ENCODE data around the gene NOVA2. TPM values are rescaled to one million over a fixed set of nuclear protein-coding genes. Genes with fewer than 3 reads are reported as not detected.

The NOVA2 gene
- total RNA-seq, 5 donors from 2014 or later (not counting 1 experiment from before 2014, with no cell fraction given): 0.03 TPM; not detected in 4

- Mint-ChIP-seq H3K9me3 (no peaks in the 10 kb centered on the region), H3K4me3 (no peak within 1 kb of the TSS), H3K36me3 (no peaks in the 10 kb centered on the region), H3K27ac (peak within 1 kb of the TSS in 1 of 2 donors; percentile 34), H3K27me3 (peaks cover 35 to 37% of the 10 kb centered on the region in 2 donors), H3K4me1 (no peaks in the 10 kb centered on the region)
- H3K27ac ChIP-seq (ENCODE audit: low read length): no peak within 1 kb of the TSS
- ChIA-PET POLR2A (no interaction called here), CTCF (no interaction called here)
- no peak for DNase-seq
- ATAC-seq (replicated peaks in 1 of 4): no peak
- no peaks in the 10 kb centered on the region for H3K4me1 ChIP-seq (ENCODE audit: control insufficient read depth in 1 of 2, extremely low read depth in 1 of 2, insufficient read depth in 2 of 2, low read length in 2 of 2)
- H3K27me3 ChIP-seq (replicated peaks in 1 of 2; ENCODE audit: control insufficient read depth in 2 of 2, extremely low read depth in 1 of 2, insufficient read depth in 2 of 2, low read length in 1 of 2): peaks cover 5 to 62% of the 10 kb centered on the region in 2 experiments
- H3K36me3 ChIP-seq (ENCODE audit: control insufficient read depth in 2 of 2, extremely low read depth in 1 of 2, insufficient read depth in 1 of 2, low read length in 1 of 2): no peaks in the 10 kb centered on the region
- 63% methylated on average over 38 of the region's 44 CpGs for WGBS (ENCODE audit: insufficient coverage)
- H3K9me3 ChIP-seq: no peaks in the 10 kb centered on the region
- no peak within 1 kb of the TSS for H3K4me3 ChIP-seq (ENCODE audit: control insufficient read depth in 1 of 2, extremely low read depth in 1 of 2, low read length in 1 of 2)
These were observed 59.5 kb downstream of the NOVA2 start, which contains the start of gene NANOS2 for GRCh38 chr19:45913874-45914830. Gene NANOS2 (minus strand): TSS chr19:45914778. CDS start chr19:45914693, 85 bp downstream.

- Mint-ChIP-seq H3K4me3 (no peak overlapping the region), H3K27me3 (peaks cover 29 to 41% of the 10 kb centered on the region in 2 donors), H3K27ac (no peak overlapping the region), H3K9me3 (no peaks in the 10 kb centered on the region), H3K36me3 (no peaks in the 10 kb centered on the region), H3K4me1 (no peaks in the 10 kb centered on the region)
- ATAC-seq (replicated peaks in 1 of 4) (no peak), DNase-seq (no peak)
- no peak overlapping the region for H3K4me3 ChIP-seq (ENCODE audit: control insufficient read depth in 1 of 2, extremely low read depth in 1 of 2, low read length in 1 of 2)
- 55% methylated on average over 3 of the region's 8 CpGs for WGBS (ENCODE audit: insufficient coverage)
- ChIA-PET POLR2A (no interaction called here), CTCF (no interaction called here)
- H3K27ac ChIP-seq (ENCODE audit: low read length): no peak overlapping the region
- no peaks in the 10 kb centered on the region for H3K9me3 ChIP-seq
- peaks cover 5 to 53% of the 10 kb centered on the region in 2 experiments for H3K27me3 ChIP-seq (replicated peaks in 1 of 2; ENCODE audit: control insufficient read depth in 2 of 2, extremely low read depth in 1 of 2, insufficient read depth in 2 of 2, low read length in 1 of 2)
- no peaks in the 10 kb centered on the region for H3K4me1 ChIP-seq (ENCODE audit: control insufficient read depth in 1 of 2, extremely low read depth in 1 of 2, insufficient read depth in 2 of 2, low read length in 2 of 2)
- H3K36me3 ChIP-seq (ENCODE audit: control insufficient read depth in 2 of 2, extremely low read depth in 1 of 2, insufficient read depth in 1 of 2, low read length in 1 of 2): no peaks in the 10 kb centered on the region
These were observed 62.4 kb downstream of the NOVA2 start for GRCh38 chr19:45911291-45911690.

- H3K27ac ChIP-seq (ENCODE audit: low read length): no peak overlapping the region
- no peaks in the 10 kb centered on the region for H3K36me3 ChIP-seq (ENCODE audit: control insufficient read depth in 2 of 2, extremely low read depth in 1 of 2, insufficient read depth in 1 of 2, low read length in 1 of 2)
- peaks cover 25 to 38% of the 10 kb centered on the region in 2 donors for H3K27me3 Mint-ChIP-seq
- H3K9me3 ChIP-seq: no peaks in the 10 kb centered on the region
- DNase-seq: no peak
- H3K27ac Mint-ChIP-seq: no peak overlapping the region
- CTCF ChIA-PET: no interaction called here
- H3K4me1 ChIP-seq (ENCODE audit: control insufficient read depth in 1 of 2, extremely low read depth in 1 of 2, insufficient read depth in 2 of 2, low read length in 2 of 2): no peaks in the 10 kb centered on the region
- H3K4me1 Mint-ChIP-seq: peaks cover 0 to 3% (median 0%) of the 10 kb centered on the region in 3 donors
- POLR2A ChIA-PET: no interaction called here
- peaks cover 0 to 38% of the 10 kb centered on the region in 2 experiments for H3K27me3 ChIP-seq (replicated peaks in 1 of 2; ENCODE audit: control insufficient read depth in 2 of 2, extremely low read depth in 1 of 2, insufficient read depth in 2 of 2, low read length in 1 of 2)
- no peaks in the 10 kb centered on the region for H3K36me3 Mint-ChIP-seq
- 72% methylated on average over 3 of the region's 5 CpGs for WGBS (ENCODE audit: insufficient coverage)
- no peak for ATAC-seq (replicated peaks in 1 of 4)
- no peaks in the 10 kb centered on the region for H3K9me3 Mint-ChIP-seq
- no peak overlapping the region for H3K4me3 Mint-ChIP-seq
- no peak overlapping the region for H3K4me3 ChIP-seq (ENCODE audit: control insufficient read depth in 1 of 2, extremely low read depth in 1 of 2, low read length in 1 of 2)
These were observed 64.7 kb downstream of the NOVA2 start for GRCh38 chr19:45908956-45909355.

- H3K4me1 Mint-ChIP-seq: peaks cover 4 to 12% (median 7%) of the 10 kb centered on the region in 3 donors
- ChIA-PET CTCF (interaction anchor here in 1 of 2 donors (0.6 kb wide), 1 partner anchor 197 kb away, joined by 11 read pairs; no protein-coding TSS in a partner anchor), POLR2A (no interaction called here)
- H3K4me3 ChIP-seq (ENCODE audit: control insufficient read depth in 1 of 2, extremely low read depth in 1 of 2, low read length in 1 of 2): no peak overlapping the region
- H3K4me1 ChIP-seq (ENCODE audit: control insufficient read depth in 1 of 2, extremely low read depth in 1 of 2, insufficient read depth in 2 of 2, low read length in 2 of 2): peaks cover 4 to 19% of the 10 kb centered on the region in 2 experiments
- H3K27ac Mint-ChIP-seq: no peak overlapping the region
- H3K36me3 Mint-ChIP-seq: no peaks in the 10 kb centered on the region
- peaks cover 7 to 22% of the 10 kb centered on the region in 2 donors for H3K27me3 Mint-ChIP-seq
- no peaks in the 10 kb centered on the region for H3K36me3 ChIP-seq (ENCODE audit: control insufficient read depth in 2 of 2, extremely low read depth in 1 of 2, insufficient read depth in 1 of 2, low read length in 1 of 2)
- peaks cover 0 to 13% of the 10 kb centered on the region in 2 experiments for H3K27me3 ChIP-seq (replicated peaks in 1 of 2; ENCODE audit: control insufficient read depth in 2 of 2, extremely low read depth in 1 of 2, insufficient read depth in 2 of 2, low read length in 1 of 2)
- no peak overlapping the region for H3K27ac ChIP-seq (ENCODE audit: low read length)
- H3K9me3 Mint-ChIP-seq: no peaks in the 10 kb centered on the region
- DNase-seq (no peak), ATAC-seq (replicated peaks in 1 of 4) (no peak)
- WGBS (ENCODE audit: insufficient coverage): 80% methylated on average over 2 of the region's 3 CpGs
- H3K9me3 ChIP-seq: no peaks in the 10 kb centered on the region
- H3K4me3 Mint-ChIP-seq: no peak overlapping the region
These were observed 67.4 kb downstream of the NOVA2 start for GRCh38 chr19:45906221-45906620.

GRCh38 chr19:45905011-45905410 lies 68.7 kb downstream of the NOVA2 start:
- CTCF ChIA-PET: no interaction called here
- Histone ChIP-seq H3K4me1 (ENCODE audit: control insufficient read depth in 1 of 2, extremely low read depth in 1 of 2, insufficient read depth in 2 of 2, low read length in 2 of 2) (peaks cover 4 to 30% of the 10 kb centered on the region in 2 experiments), H3K4me3 (ENCODE audit: control insufficient read depth in 1 of 2, extremely low read depth in 1 of 2, low read length in 1 of 2) (no peak overlapping the region)

More at GRCh38 chr19:45905011-45905410, 68.7 kb downstream of the NOVA2 start:
- POLR2A ChIA-PET: no interaction called here
- Mint-ChIP-seq H3K9me3 (no peaks in the 10 kb centered on the region), H3K36me3 (peaks cover 8% of the 10 kb centered on the region), H3K27me3 (peaks cover 3 to 14% of the 10 kb centered on the region in 2 donors), H3K4me1 (peaks cover 14 to 23% (median 17%) of the 10 kb centered on the region in 3 donors), H3K27ac (no peak overlapping the region), H3K4me3 (no peak overlapping the region)
- H3K9me3 ChIP-seq: no peaks in the 10 kb centered on the region
- no peak overlapping the region for H3K27ac ChIP-seq (ENCODE audit: low read length)
- no peak for DNase-seq
- no peak for ATAC-seq (replicated peaks in 1 of 4)
- peaks cover 0 to 5% of the 10 kb centered on the region in 2 donors for H3K36me3 ChIP-seq (ENCODE audit: control insufficient read depth in 2 of 2, extremely low read depth in 1 of 2, insufficient read depth in 1 of 2, low read length in 1 of 2)
- H3K27me3 ChIP-seq (replicated peaks in 1 of 2; ENCODE audit: control insufficient read depth in 2 of 2, extremely low read depth in 1 of 2, insufficient read depth in 2 of 2, low read length in 1 of 2): peaks cover 0 to 10% of the 10 kb centered on the region in 2 experiments
- 86% methylated on average over 9 of the region's 10 CpGs for WGBS (ENCODE audit: insufficient coverage)

All from T-cell (primary cell).